Uterus (tissue), 2 donors: ENCODE results near the gene ZNF100.

Source experiments
- POLR2A ChIP-seq, 2 donors: fragments of 450-650 bp; IDR thresholded peaks; one replicate each; pipeline ENCODE4 v1.6.1; 2016; ENCODE audit warnings: antibody characterized with exemption in 2 of 2, mild to moderate bottlenecking in 1 of 2, moderate library complexity in 1 of 2
- TF ChIP-seq, protein P1 (sequence below), 4 experiments: fragments of 200-600 bp in 2 of 4; fragments of 450-650 bp in 2 of 4; sonication (generic) in 2 of 4; IDR thresholded peaks; one replicate each; pipeline ENCODE4 v1.5.1; 2016 to 2019; ENCODE audit warnings: antibody characterized with exemption in 4 of 4, mild to moderate bottlenecking in 2 of 4, moderate library complexity in 1 of 4

DNA sequence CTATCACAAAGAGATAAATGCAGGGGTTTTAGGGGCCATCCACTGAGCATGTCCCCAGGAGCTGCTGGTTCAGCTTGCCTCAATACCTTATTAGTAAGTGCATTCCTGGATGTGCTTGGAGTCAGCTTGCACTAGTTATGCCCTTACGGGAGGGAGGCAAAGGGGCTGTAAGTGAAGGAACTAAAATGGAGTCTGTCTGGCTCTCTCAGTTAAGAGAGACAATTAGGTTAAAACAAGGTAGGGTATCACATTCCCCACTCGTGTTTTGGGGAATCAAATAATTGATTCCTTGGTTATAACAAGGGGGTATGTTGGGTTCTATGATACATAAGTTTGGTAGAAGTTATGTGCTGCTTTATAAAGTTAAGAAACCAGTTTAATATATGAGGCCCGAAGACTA is 78.9 kb downstream of the ZNF100 start:
- TF ChIP-seq, protein P1, sequence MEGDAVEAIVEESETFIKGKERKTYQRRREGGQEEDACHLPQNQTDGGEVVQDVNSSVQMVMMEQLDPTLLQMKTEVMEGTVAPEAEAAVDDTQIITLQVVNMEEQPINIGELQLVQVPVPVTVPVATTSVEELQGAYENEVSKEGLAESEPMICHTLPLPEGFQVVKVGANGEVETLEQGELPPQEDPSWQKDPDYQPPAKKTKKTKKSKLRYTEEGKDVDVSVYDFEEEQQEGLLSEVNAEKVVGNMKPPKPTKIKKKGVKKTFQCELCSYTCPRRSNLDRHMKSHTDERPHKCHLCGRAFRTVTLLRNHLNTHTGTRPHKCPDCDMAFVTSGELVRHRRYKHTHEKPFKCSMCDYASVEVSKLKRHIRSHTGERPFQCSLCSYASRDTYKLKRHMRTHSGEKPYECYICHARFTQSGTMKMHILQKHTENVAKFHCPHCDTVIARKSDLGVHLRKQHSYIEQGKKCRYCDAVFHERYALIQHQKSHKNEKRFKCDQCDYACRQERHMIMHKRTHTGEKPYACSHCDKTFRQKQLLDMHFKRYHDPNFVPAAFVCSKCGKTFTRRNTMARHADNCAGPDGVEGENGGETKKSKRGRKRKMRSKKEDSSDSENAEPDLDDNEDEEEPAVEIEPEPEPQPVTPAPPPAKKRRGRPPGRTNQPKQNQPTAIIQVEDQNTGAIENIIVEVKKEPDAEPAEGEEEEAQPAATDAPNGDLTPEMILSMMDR (IDR thresholded peaks at IDR 0.05), result no peak
- no peak for TF ChIP-seq POLR2A (IDR thresholded peaks at IDR 0.05)
